GM12875 (cell line): ENCODE measurements around the gene CCSER2.

Experiments used
- H3K4me3 ChIP-seq: one replicate; pipeline ENCODE4 v1.5.1; 2011; ENCODE audit warnings: low read depth, low read length, control low read depth
- CTCF ChIP-seq: IDR thresholded peaks from 2 replicates; pipeline ENCODE4 v1.5.1; 2011; ENCODE audit warnings: low read depth, mild to moderate bottlenecking, control low read depth, inconsistent platforms, low read length, moderate library complexity, borderline replicate concordance; ENCODE audit not compliant: insufficient read depth

The CCSER2 gene

GRCh38 chr10:84563355-84563754 is 235.0 kb downstream of the CCSER2 start:
- TF ChIP-seq CTCF, result no peak
- no peak overlapping the region for H3K4me3 ChIP-seq

GRCh38 chr10:84563868-84564267 is 235.5 kb downstream of the CCSER2 start:
- no peak for TF ChIP-seq CTCF
- H3K4me3 ChIP-seq, result no peak overlapping the region

GRCh38 chr10:84565881-84566582 is 237.6 kb downstream of the CCSER2 start:
- H3K4me3 ChIP-seq, result no peak overlapping the region
- no peak for TF ChIP-seq CTCF

GRCh38 chr10:84567133-84567532 is 238.7 kb downstream of the CCSER2 start:
- H3K4me3 ChIP-seq, result no peak overlapping the region
- TF ChIP-seq CTCF, result no peak
